Measurements from ENCODE around the gene TBC1D22A. TPM values are rescaled to one million over a fixed set of nuclear protein-coding genes. Genes with fewer than 3 reads are reported as not detected.
A peak's percentile ranks its signal among the peaks of the same experiment; 100 is the strongest.

Gene TBC1D22A
- polyA plus RNA-seq, 1 of the 3 experiments (the other 2 are of a cell fraction) = 16.5 TPM

GRCh38 chr22:46740910-46741780, 21.3 kb upstream of the TBC1D22A start:
- Histone ChIP-seq H4K20me1 (ENCODE audit: insufficient read depth) (peaks cover 9% of the 10 kb centered on the region), H3K9me3 (no peaks in the 10 kb centered on the region), H3K9ac (no peak overlapping the region), H3K27me3 (ENCODE audit: insufficient read depth) (no peaks in the 10 kb centered on the region), H3F3A (replicated peaks; ENCODE audit: insufficient read depth) (no peaks in the 10 kb centered on the region), H3K36me3 (replicated peaks in 1 of 2; ENCODE audit: control insufficient read depth in 1 of 2, insufficient read depth in 2 of 2, low read length in 1 of 2) (no peaks in the 10 kb centered on the region), H3K4me1 (ENCODE audit: control insufficient read depth in 1 of 2, insufficient read depth in 2 of 2, low read depth in 1 of 2, low read length in 1 of 2) (peaks cover 7 to 46% of the 10 kb centered on the region in 2 experiments; a peak in 1 of 4 replicates), H3K9me2 (no peaks in the 10 kb centered on the region), H3K4me3 (ENCODE audit: low read depth in 2 of 2, low read length in 1 of 2) (no peak overlapping the region), H3K79me2 (ENCODE audit: insufficient read depth) (peaks cover 24% of the 10 kb centered on the region), H2AFZ (ENCODE audit: low read depth) (no peak overlapping the region), H3K4me2 (no peak overlapping the region), H3K27ac (ENCODE audit: low read depth in 2 of 2, low read length in 1 of 2) (peak overlapping the region in 1 of 2 experiments; percentile 58; a peak in 1 of 4 replicates)
- no peak for DNase-seq
- ChIA-PET POLR2A (interaction anchor here (0.8 kb wide), 1 partner anchor 20 kb away, joined by 3 read pairs; no protein-coding TSS in a partner anchor), CTCF (interaction anchor here (0.9 to 3.9 kb wide), 4 partner anchors 10 to 178 kb away, joined by 3 to 33 read pairs (median 11); no protein-coding TSS in a partner anchor)
- WGBS (ENCODE audit: low lambda C conversion rate) = 92% methylated on average over 6 of the region's 14 CpGs
- TF ChIP-seq ELF1 (IDR thresholded peaks at IDR 0.05) (no peak), TEAD4 (IDR thresholded peaks at IDR 0.05; ENCODE audit: borderline replicate concordance, insufficient read depth) (no peak), SIN3A (IDR thresholded peaks at IDR 0.05; ENCODE audit: borderline replicate concordance, low read depth, low read length) (no peak), TAF1 (IDR thresholded peaks at IDR 0.05; ENCODE audit: borderline replicate concordance, low read depth, low read length) (no peak), YY1 (IDR thresholded peaks at IDR 0.05; ENCODE audit: low read depth) (no peak), GATA2 (CRISPR knock-in tag; IDR thresholded peaks at IDR 0.05) (no peak), ZBTB33 (IDR thresholded peaks at IDR 0.05; ENCODE audit: borderline replicate concordance, low read depth) (no peak), GABPA (IDR thresholded peaks at IDR 0.05; ENCODE audit: low read depth) (no peak), TCF12 (IDR thresholded peaks at IDR 0.05) (no peak), MXI1 (IDR thresholded peaks at IDR 0.05; ENCODE audit: low read depth, low read length) (no peak), NRF1 (IDR thresholded peaks at IDR 0.05; ENCODE audit: low read depth, low read length) (no peak), FOXM1 (IDR thresholded peaks at IDR 0.05; ENCODE audit: low read depth) (no peak), POLR2AphosphoS5 (IDR thresholded peaks at IDR 0.05; ENCODE audit: low read depth, low read length) (no peak), EZH2phosphoT487 (IDR thresholded peaks at IDR 0.05; ENCODE audit: borderline replicate concordance, low read depth) (no peak), CHD2 (IDR thresholded peaks at IDR 0.05; ENCODE audit: low read length, partially characterized antibody) (no peak), RCOR1 (IDR thresholded peaks at IDR 0.05; ENCODE audit: low read length) (no peak)
- TF ChIP-seq, protein P1, sequence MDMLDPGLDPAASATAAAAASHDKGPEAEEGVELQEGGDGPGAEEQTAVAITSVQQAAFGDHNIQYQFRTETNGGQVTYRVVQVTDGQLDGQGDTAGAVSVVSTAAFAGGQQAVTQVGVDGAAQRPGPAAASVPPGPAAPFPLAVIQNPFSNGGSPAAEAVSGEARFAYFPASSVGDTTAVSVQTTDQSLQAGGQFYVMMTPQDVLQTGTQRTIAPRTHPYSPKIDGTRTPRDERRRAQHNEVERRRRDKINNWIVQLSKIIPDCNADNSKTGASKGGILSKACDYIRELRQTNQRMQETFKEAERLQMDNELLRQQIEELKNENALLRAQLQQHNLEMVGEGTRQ (IDR thresholded peaks at IDR 0.05; ENCODE audit: borderline replicate concordance, low read depth, low read length) = no peak
- TF ChIP-seq, protein P2, sequence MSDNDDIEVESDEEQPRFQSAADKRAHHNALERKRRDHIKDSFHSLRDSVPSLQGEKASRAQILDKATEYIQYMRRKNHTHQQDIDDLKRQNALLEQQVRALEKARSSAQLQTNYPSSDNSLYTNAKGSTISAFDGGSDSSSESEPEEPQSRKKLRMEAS (IDR thresholded peaks at IDR 0.05; ENCODE audit: low read depth) = no peak
